SK-N-SH (cell line): ENCODE results near the gene TBC1D5. TPM values are rescaled to one million over a fixed set of nuclear protein-coding genes. Genes with fewer than 3 reads are reported as not detected.

Source experiments
- CTCF ChIA-PET: fragments of 300-600, 350-600 bp; formaldehyde crosslinking; extraction: SDS; loops from one replicate; lab custom pipeline; 2021; lab: Yijun Ruan, JAX
- POLR2A ChIA-PET: fragments of 350-600 bp; sonication (Branson Sonifier 250); formaldehyde crosslinking; extraction: SDS; loops from one replicate; lab custom pipeline; 2020; ENCODE audit warnings: antibody characterized with exemption, inconsistent platforms; lab: Yijun Ruan, JAX
- DNase-seq: peaks from one replicate; pipeline ENCODE4 v3.0.0; 2012
- H2AFZ ChIP-seq: fragments of 200-600 bp; sonication (generic); 2 replicates; pipeline ENCODE4 v1.8.1; 2016; ENCODE audit warnings: antibody characterized with exemption, mild to moderate bottlenecking, low read depth
- H3F3A ChIP-seq: fragments of 200-600 bp; sonication (generic); replicated peaks from 2 replicates; pipeline ENCODE3; 2016; ENCODE audit warnings: antibody characterized with exemption, mild to moderate bottlenecking; ENCODE audit not compliant: insufficient read depth
- H3K27ac ChIP-seq, 2 experiments: fragments of 200-500 bp in 1 of 2; fragments of 200-600 bp in 1 of 2; sonication (Bioruptor generic) in 1 of 2; sonication (generic), shearing (Covaris generic) in 1 of 2; 2 replicates each; pipeline versions ENCODE4 v1.5.1 to v1.6.1; 2014 to 2016; ENCODE audit warnings: low read depth in 2 of 2, inconsistent platforms in 1 of 2, low read length in 1 of 2, mild to moderate bottlenecking in 1 of 2, mixed read lengths in 1 of 2
- H3K27me3 ChIP-seq: fragments of 200-600 bp; sonication (generic), shearing (Covaris generic); 2 replicates; pipeline ENCODE4 v1.6.1; 2016; ENCODE audit warnings: mixed run types; ENCODE audit not compliant: insufficient read depth
- H3K36me3 ChIP-seq, 2 experiments: fragments of 200-500 bp in 1 of 2; fragments of 200-600 bp in 1 of 2; sonication (Bioruptor generic) in 1 of 2; sonication (generic) in 1 of 2; replicated peaks in 1 of 2; 2 replicates each; pipeline versions ENCODE3 to v1.5.1; 2014 to 2016; ENCODE audit warnings: low read length in 1 of 2, mild to moderate bottlenecking in 1 of 2; ENCODE audit not compliant: insufficient read depth in 2 of 2, control insufficient read depth in 1 of 2
- H3K4me1 ChIP-seq, 2 experiments: fragments of 200-500 bp in 1 of 2; fragments of 200-600 bp in 1 of 2; sonication (Bioruptor generic) in 1 of 2; sonication (generic), shearing (Covaris generic) in 1 of 2; 2 replicates each; pipeline versions ENCODE4 v1.5.1 to v1.6.1; 2014 to 2016; ENCODE audit warnings: low read depth in 1 of 2, low read length in 1 of 2, mixed run types in 1 of 2; ENCODE audit not compliant: insufficient read depth in 2 of 2, control insufficient read depth in 1 of 2
- H3K4me2 ChIP-seq: fragments of 200-600 bp; sonication (generic), shearing (Covaris generic); 2 replicates; pipeline ENCODE4 v1.6.1; 2017; ENCODE audit warnings: mixed run types
- H3K4me3 ChIP-seq, 2 experiments: fragments of 200-500 bp in 1 of 2; fragments of 200-600 bp in 1 of 2; sonication (Bioruptor generic) in 1 of 2; sonication (generic), shearing (Covaris generic) in 1 of 2; 2 replicates each; pipeline versions ENCODE4 v1.5.1 to v1.8.1; 2014 to 2016; ENCODE audit warnings: low read depth in 2 of 2, inconsistent platforms in 1 of 2, low read length in 1 of 2, mild to moderate bottlenecking in 1 of 2, mixed read lengths in 1 of 2, moderate library complexity in 1 of 2
- H3K79me2 ChIP-seq: fragments of 200-600 bp; sonication (generic); 2 replicates; pipeline ENCODE4 v1.8.1; 2017; ENCODE audit warnings: mild to moderate bottlenecking; ENCODE audit not compliant: insufficient read depth
- H3K9ac ChIP-seq: fragments of 200-600 bp; sonication (generic); 2 replicates; pipeline ENCODE4 v1.6.1; 2017; ENCODE audit warnings: mixed run types
- H3K9me2 ChIP-seq: fragments of 200-600 bp; sonication (generic); 2 replicates; pipeline ENCODE4 v1.6.1; 2017; ENCODE audit warnings: mixed run types
- H3K9me3 ChIP-seq: fragments of 200-600 bp; sonication (generic); 2 replicates; pipeline ENCODE4 v1.6.1; 2017; ENCODE audit warnings: mixed run types, mild to moderate bottlenecking, moderate library complexity
- H4K20me1 ChIP-seq: fragments of 200-600 bp; sonication (generic); 2 replicates; pipeline ENCODE4 v1.6.1; 2017; ENCODE audit warnings: mild to moderate bottlenecking, mixed run types; ENCODE audit not compliant: insufficient read depth
- EP300 ChIP-seq, 2 experiments: IDR thresholded peaks; 2 replicates each; pipeline versions ENCODE4 v1.4.0 to v1.6.1; 2012; ENCODE audit warnings: borderline replicate concordance in 1 of 2, low read depth in 1 of 2, low read length in 1 of 2
- EZH2phosphoT487 ChIP-seq: fragments of 200-600 bp; sonication (generic); IDR thresholded peaks from 2 replicates; pipeline ENCODE4 v1.6.1; 2017; ENCODE audit warnings: low read depth, mixed run types, mild to moderate bottlenecking, antibody characterized with exemption, moderate library complexity, borderline replicate concordance
- JUND ChIP-seq: IDR thresholded peaks from 2 replicates; pipeline ENCODE4 v1.4.0; 2012
- RCOR1 ChIP-seq: fragments of 150-350 bp; IDR thresholded peaks from 2 replicates; pipeline ENCODE4 v1.6.1; 2017; ENCODE audit warnings: antibody characterized with exemption, low read length
- RFX5 ChIP-seq: IDR thresholded peaks from 2 replicates; pipeline ENCODE4 v1.6.1; 2012; ENCODE audit warnings: mild to moderate bottlenecking, improper control_type of control experiment, low read length
- RXRA ChIP-seq: IDR thresholded peaks from 2 replicates; pipeline ENCODE4 v1.4.0; 2012; ENCODE audit warnings: low read depth, mild to moderate bottlenecking, borderline replicate concordance
- TAF1 ChIP-seq: IDR thresholded peaks from 2 replicates; pipeline ENCODE4 v1.6.1; 2012; ENCODE audit warnings: low read depth, mild to moderate bottlenecking, low read length, moderate library complexity, borderline replicate concordance
- WGBS: methylation state at CpG from one replicate; pipeline ENCODE4 v1.1.6; 2017; ENCODE audit warnings: low lambda C conversion rate; 5-methylcytosine and 5-hydroxymethylcytosine counted together
- polyA plus RNA-seq, 3 experiments: library from polyadenylated mRNA; depleted of rRNA; stranded (reverse); fragments of >200 nt; gene quantifications; 2 replicates each; pipeline ENCODE4 v1.2.3, GENCODE V29; 2012
- TF ChIP-seq, protein P1 (sequence below): IDR thresholded peaks from 2 replicates; pipeline ENCODE4 v1.4.0; 2012; ENCODE audit warnings: low read depth
- TF ChIP-seq, protein P2 (sequence below): IDR thresholded peaks from 2 replicates; pipeline ENCODE4; 2012
- TF ChIP-seq, protein P3 (sequence below): IDR thresholded peaks from 2 replicates; pipeline ENCODE4 v1.4.0; 2012; ENCODE audit warnings: low read depth, borderline replicate concordance
- TF ChIP-seq, protein P4 (sequence below): fragments of 150-350 bp; IDR thresholded peaks from 2 replicates; pipeline ENCODE4 v1.6.1; 2017; ENCODE audit warnings: antibody characterized with exemption, low read length, low read depth, borderline replicate concordance

TBC1D5 gene
- polyA plus RNA-seq, 1 of the 3 experiments (the other 2 are of a cell fraction): 19.5 TPM

DNA sequence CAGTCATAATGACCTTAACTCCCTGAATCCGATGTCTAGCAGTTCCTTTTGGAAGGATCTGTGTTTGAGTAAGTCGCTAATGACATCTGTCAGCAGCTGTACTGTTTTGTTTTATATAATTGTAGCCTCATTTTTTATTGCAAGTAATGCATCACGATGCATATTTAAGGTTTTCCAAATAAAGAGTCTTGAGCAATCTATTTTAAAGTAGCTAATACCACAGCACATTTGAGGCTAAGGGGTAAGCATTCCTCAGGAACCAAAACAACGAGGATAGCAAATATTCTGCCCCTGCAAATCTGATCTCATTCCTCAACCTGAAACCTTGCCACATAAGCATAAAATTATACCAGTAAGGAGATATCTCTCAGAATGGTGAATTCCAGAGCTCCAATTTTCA, 98.7 kb downstream of the TBC1D5 start:
- no peak overlapping the region for H3K4me3 ChIP-seq
- 84% methylated on average over 4 of the region's 4 CpGs for WGBS
- no peak overlapping the region for H3K4me2 ChIP-seq

DNA sequence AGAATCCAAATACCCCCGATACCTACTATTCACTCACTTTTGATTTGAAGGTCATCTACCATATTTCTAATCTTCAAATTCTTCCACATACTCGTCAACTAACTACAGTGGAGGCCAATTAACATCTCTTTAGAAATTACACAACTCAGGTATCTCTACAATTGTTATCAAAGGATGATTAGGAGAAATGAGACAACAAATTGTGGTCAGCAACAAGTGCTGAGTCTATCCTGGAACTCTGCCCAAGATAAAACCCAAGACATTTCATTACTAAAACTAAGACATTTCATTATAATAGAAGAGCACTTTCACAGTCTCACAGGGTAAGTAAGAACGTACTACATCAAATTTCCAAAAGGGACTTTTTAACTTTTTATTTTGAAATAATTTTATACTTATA, 100.0 kb downstream of the TBC1D5 start:
- H4K20me1 ChIP-seq: no peaks in the 10 kb centered on the region
- H3K4me1 ChIP-seq: peaks cover 2 to 16% of the 10 kb centered on the region in 2 experiments
- no peak for DNase-seq
- no peak overlapping the region for H3K9ac ChIP-seq
- H3K79me2 ChIP-seq: peaks cover 13% of the 10 kb centered on the region; the same call in 1 of the 2 replicates
- ChIA-PET CTCF (no interaction called here), POLR2A (no interaction called here)
- no peaks in the 10 kb centered on the region for H3K9me2 ChIP-seq
- no peaks in the 10 kb centered on the region for H3K36me3 ChIP-seq
- no peak for TF ChIP-seq RFX5
- no peak for TF ChIP-seq RXRA
- TF ChIP-seq JUND: no peak
- TF ChIP-seq, protein P1, sequence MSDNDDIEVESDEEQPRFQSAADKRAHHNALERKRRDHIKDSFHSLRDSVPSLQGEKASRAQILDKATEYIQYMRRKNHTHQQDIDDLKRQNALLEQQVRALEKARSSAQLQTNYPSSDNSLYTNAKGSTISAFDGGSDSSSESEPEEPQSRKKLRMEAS: no peak
- TF ChIP-seq, protein P2, sequence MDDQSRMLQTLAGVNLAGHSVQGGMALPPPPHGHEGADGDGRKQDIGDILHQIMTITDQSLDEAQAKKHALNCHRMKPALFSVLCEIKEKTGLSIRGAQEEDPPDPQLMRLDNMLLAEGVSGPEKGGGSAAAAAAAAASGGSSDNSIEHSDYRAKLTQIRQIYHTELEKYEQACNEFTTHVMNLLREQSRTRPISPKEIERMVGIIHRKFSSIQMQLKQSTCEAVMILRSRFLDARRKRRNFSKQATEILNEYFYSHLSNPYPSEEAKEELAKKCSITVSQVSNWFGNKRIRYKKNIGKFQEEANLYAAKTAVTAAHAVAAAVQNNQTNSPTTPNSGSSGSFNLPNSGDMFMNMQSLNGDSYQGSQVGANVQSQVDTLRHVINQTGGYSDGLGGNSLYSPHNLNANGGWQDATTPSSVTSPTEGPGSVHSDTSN: no peak
- TF ChIP-seq, protein P3, sequence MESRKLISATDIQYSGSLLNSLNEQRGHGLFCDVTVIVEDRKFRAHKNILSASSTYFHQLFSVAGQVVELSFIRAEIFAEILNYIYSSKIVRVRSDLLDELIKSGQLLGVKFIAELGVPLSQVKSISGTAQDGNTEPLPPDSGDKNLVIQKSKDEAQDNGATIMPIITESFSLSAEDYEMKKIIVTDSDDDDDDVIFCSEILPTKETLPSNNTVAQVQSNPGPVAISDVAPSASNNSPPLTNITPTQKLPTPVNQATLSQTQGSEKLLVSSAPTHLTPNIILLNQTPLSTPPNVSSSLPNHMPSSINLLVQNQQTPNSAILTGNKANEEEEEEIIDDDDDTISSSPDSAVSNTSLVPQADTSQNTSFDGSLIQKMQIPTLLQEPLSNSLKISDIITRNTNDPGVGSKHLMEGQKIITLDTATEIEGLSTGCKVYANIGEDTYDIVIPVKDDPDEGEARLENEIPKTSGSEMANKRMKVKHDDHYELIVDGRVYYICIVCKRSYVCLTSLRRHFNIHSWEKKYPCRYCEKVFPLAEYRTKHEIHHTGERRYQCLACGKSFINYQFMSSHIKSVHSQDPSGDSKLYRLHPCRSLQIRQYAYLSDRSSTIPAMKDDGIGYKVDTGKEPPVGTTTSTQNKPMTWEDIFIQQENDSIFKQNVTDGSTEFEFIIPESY: no peak
- TF ChIP-seq, protein P4, sequence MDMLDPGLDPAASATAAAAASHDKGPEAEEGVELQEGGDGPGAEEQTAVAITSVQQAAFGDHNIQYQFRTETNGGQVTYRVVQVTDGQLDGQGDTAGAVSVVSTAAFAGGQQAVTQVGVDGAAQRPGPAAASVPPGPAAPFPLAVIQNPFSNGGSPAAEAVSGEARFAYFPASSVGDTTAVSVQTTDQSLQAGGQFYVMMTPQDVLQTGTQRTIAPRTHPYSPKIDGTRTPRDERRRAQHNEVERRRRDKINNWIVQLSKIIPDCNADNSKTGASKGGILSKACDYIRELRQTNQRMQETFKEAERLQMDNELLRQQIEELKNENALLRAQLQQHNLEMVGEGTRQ: no peak
- TF ChIP-seq RCOR1: no peak
- TF ChIP-seq TAF1: no peak
- H3K27me3 ChIP-seq: no peaks in the 10 kb centered on the region
- H3K9me3 ChIP-seq: no peaks in the 10 kb centered on the region
- H3K4me3 ChIP-seq: no peak overlapping the region
- H3K4me2 ChIP-seq: no peak overlapping the region
- peaks cover 23% of the 10 kb centered on the region for H3F3A ChIP-seq
- H2AFZ ChIP-seq: no peak overlapping the region
- H3K27ac ChIP-seq: no peak overlapping the region
- 97% methylated on average over 3 of the region's 3 CpGs for WGBS

More for the DNA sequence above, 98.7 kb downstream of the TBC1D5 start:
- Histone ChIP-seq H2AFZ (no peak overlapping the region), H3K9ac (no peak overlapping the region), H3K9me3 (no peaks in the 10 kb centered on the region), H3K4me1 (peaks cover 2 to 13% of the 10 kb centered on the region in 2 experiments), H3K79me2 (peaks cover 13% of the 10 kb centered on the region; the same call in 1 of the 2 replicates), H3F3A (peaks cover 23% of the 10 kb centered on the region), H3K9me2 (no peaks in the 10 kb centered on the region), H3K36me3 (no peaks in the 10 kb centered on the region), H3K27me3 (no peaks in the 10 kb centered on the region), H4K20me1 (no peaks in the 10 kb centered on the region), H3K27ac (no peak overlapping the region)
- POLR2A ChIA-PET: no interaction called here
- no peak for DNase-seq
- TF ChIP-seq EZH2phosphoT487: no peak
- TF ChIP-seq TAF1: no peak
- TF ChIP-seq JUND: no peak
- no peak for TF ChIP-seq EP300 (IDR thresholded peaks at IDR 0.05; ENCODE audit: borderline replicate concordance in 1 of 2, low read depth in 1 of 2, low read length in 1 of 2)
- CTCF ChIA-PET: interaction anchor here (2.5 to 3.1 kb wide), 3 partner anchors 14 to 197 kb away, joined by 14 to 41 read pairs (median 37); no protein-coding TSS in a partner anchor
